Inflammatory macrophage treated with lipopolysaccharide for 1 hour (primary cell): ENCODE measurements around the gene SHQ1.
"Not testable (repeated sequence)": the region's sequence is repeated elsewhere in the genome, so short reads cannot be mapped to it uniquely, and the experiment has no call there.

Experiments used
- DNase-seq, 2 donors: peaks; one replicate each; pipeline ENCODE4 v3.0.0-alpha.2; 2020 to 2022

Gene SHQ1

DNA sequence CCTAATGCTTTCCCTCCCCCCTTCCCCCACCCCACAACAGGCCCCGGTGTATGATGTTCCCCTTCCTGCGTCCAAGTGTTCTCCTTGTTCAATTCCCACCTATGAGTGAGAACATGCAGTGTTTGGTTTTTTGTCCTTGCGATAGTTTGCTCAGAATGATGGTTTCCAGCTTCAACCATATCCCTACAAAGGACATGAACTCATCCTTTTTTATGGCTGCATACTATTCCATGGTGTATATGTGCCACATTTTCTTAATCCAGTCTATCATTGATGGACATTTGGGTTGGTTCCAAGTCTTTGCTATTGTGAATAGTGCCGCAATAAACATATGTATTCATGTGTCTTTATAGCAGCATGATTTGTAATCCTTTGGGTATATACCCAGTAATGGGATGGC, 137.8 kb downstream of the SHQ1 start:
- DNase-seq = not testable (repeated sequence)

DNA sequence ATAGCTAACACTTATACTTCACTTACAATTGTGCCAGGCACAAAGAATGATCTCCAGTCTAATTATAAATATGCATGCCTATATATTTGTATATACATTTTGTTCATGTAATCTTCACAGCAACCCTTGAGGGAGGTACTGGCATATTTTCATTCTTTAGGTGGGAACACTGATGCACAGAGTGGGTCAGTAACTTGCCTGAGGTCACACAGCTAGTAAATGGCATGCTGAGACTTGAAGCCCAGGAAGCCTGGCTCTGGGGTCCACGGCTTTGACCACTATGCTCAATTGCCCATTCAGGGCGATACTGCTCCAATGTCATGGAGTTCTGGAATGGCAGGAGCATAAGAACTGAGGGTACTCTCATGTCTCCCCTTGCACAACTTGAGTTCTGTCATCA, 139.8 kb downstream of the SHQ1 start:
- DNase-seq = no peak

DNA sequence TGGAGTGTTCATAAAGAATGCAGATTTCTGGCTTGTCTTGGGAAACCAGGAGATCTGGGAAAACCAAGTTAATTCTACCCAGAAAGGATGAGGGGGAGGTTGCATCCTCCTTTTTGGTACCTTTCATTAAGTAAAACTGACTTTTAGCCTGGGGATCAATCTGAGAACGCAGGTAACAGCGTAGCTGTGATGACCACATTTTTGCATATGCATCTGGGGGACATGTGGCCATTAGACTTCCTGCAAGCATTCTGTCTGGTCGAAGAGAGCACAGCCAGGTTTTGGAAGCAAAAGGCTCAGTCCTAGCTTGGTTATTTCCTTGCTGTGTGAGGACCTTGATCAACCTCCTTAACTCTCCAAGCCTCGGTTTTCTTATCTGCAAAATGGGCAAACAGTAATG, 145.2 kb downstream of the SHQ1 start:
- no peak for DNase-seq

DNA sequence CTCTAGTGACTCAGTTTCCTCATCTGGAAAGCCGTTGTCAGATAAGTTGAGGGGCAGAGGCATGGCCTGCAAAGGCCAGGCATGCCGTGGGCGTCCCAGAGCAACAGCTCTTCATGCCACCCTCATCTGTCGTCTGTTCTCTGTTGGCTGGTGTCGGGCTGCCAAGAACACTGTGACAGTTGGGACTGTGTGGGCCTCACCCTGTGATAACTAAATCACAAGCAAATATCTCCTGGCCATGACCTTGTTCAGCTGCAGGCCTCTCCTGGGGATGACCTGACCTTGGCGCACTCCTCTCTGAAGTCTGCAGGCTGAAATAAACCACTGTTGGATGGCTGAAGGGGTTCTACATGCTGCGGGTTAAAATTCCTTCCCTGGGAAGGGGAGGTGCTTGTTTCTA, 145.9 kb downstream of the SHQ1 start:
- DNase-seq = no peak

DNA sequence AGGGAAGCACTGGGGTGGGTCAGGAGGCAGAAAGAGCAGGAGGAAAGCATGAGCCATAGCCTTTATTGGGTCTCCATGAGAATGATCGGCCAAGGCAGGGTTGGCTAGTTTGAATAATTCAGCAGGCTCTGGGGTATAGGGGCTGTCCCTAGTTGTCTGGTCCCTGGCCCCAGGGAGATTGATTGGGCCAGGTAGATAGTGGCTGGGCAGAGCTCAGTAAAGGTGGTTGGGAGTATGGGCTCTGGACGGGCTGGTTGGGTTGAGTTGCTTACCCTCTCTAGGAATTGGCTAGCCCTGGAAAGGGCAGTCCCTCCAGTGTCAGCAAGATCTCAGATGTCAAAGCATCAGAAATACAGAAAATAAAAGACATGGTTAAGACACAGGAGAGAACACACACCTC, 148.1 kb downstream of the SHQ1 start:
- no peak for DNase-seq

DNA sequence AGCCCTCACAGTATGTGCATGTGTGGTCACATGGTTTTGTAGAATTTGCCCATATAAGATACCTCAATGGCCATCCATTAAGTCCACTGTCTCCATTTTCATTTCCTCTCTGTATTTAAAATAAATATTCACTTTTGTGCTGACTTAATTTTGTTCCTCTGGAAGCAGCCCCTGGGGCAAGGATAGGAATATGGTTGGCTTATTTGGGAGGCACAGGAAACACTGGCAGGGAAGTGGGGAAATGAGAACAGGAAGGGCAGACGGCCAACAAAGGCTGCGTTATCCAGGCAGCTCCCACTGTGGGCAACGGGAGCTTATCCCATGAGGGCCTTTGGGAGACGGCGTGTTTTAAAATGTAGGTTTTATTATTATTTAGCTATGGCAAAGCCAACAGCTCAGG, 148.6 kb downstream of the SHQ1 start:
- no peak for DNase-seq
